ENCODE measurements around the gene SPTBN1. TPM values are rescaled to one million over a fixed set of nuclear protein-coding genes. Genes with fewer than 3 reads are reported as not detected.

The SPTBN1 gene
- total and polyA plus RNA-seq, 2 experiments from 2014 or later: 122 to 341 TPM

DNA sequence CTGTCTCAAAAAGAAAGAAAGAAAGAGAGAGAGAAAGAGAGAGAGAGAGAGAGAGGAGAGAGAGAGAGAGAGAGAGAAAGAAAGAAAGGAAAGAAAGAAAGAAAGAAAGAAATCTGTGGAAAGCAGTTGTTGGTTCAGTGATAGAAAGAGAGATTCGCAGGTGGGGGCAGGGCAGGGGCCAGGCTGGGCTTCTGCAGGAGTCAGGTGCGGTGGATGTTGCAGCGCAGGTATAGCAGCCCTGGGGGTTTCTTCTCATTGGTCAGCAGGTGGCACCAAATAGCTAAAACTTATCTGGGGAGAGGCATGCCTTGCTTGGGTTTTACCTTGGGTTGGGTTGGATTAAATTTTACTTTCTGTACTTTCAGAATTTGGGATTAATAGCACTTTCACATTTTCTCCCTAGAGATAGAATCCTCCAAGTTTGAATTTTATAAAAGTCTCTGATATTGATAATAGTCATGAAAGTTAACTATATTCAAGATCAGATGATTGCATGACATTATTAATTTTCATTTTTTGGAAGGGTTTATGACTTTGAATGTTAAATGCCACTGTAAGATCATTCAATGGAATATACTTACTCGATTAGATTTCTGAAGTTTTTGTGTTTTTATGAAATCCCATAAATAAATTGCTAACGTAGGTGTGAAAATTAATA, 66.6 kb downstream of the SPTBN1 start:
- no peaks in the 10 kb centered on the region for H3K9me3 ChIP-seq (ENCODE audit: low read depth)

DNA sequence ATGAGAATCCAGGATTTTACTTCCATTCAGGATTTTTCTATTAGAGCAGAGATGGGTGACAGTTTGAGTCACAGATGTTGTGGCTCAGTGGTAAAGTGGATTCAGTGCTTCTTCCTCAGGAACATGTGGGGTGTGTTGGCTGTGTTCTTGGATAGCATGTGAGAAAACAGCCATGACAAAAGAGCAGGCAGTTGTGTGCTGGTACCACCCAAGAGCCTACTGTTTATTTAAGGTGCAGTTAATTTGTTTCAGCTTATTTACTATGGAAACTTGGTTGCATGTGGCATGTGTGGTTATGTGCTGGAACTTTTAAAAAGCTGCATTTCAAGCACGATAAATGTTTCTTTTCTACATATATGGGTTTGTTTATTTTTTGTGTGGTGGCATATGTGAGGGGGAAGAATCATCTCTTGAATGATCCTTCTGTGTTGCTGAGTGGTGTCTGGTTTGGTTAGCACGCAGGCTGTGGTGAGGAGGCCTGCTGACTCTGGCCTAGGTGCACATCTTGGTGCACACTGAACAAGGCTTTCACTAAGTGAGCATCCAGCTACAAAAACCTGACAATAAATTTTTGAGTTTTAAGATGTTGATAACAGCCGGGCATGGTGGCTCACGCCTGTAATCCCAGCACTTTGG, 67.3 kb downstream of the SPTBN1 start:
- no peaks in the 10 kb centered on the region for H3K9me2 ChIP-seq (replicated peaks; ENCODE audit: insufficient read depth)
- H3K79me2 ChIP-seq: peaks cover 93% of the 10 kb centered on the region
- DNase-seq (ENCODE audit: low spot score): no peak
- no peak overlapping the region for H3K4me2 ChIP-seq
- no peaks in the 10 kb centered on the region for H3K27me3 ChIP-seq
- H3K4me1 ChIP-seq (ENCODE audit: insufficient read depth): peaks cover 14% of the 10 kb centered on the region
- H4K20me1 ChIP-seq (ENCODE audit: insufficient read depth, poor library complexity, severe bottlenecking): peaks cover 6% of the 10 kb centered on the region
- H3K9me3 ChIP-seq (ENCODE audit: low read depth): no peaks in the 10 kb centered on the region
- WGBS (ENCODE audit: low lambda C conversion rate, missing lambda C conversion rate): 72% methylated on average over 4 of the region's 4 CpGs
- H3K4me3 ChIP-seq: no peak overlapping the region
- peak overlapping the region; percentile 6 for H3K27ac ChIP-seq
- no peaks in the 10 kb centered on the region for H3K36me3 ChIP-seq (replicated peaks; ENCODE audit: insufficient read depth, low read depth)
- no peak overlapping the region for H2AFZ ChIP-seq
- TF ChIP-seq, protein P1, sequence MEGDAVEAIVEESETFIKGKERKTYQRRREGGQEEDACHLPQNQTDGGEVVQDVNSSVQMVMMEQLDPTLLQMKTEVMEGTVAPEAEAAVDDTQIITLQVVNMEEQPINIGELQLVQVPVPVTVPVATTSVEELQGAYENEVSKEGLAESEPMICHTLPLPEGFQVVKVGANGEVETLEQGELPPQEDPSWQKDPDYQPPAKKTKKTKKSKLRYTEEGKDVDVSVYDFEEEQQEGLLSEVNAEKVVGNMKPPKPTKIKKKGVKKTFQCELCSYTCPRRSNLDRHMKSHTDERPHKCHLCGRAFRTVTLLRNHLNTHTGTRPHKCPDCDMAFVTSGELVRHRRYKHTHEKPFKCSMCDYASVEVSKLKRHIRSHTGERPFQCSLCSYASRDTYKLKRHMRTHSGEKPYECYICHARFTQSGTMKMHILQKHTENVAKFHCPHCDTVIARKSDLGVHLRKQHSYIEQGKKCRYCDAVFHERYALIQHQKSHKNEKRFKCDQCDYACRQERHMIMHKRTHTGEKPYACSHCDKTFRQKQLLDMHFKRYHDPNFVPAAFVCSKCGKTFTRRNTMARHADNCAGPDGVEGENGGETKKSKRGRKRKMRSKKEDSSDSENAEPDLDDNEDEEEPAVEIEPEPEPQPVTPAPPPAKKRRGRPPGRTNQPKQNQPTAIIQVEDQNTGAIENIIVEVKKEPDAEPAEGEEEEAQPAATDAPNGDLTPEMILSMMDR (IDR thresholded peaks at IDR 0.05; ENCODE audit: poor library complexity): no peak
- TF ChIP-seq EZH2 (IDR thresholded peaks at IDR 0.05; ENCODE audit: borderline replicate concordance) (no peak), EZH2phosphoT487 (IDR thresholded peaks at IDR 0.05; ENCODE audit: low read depth, severe bottlenecking, unreplicated experiment) (no peak)

More for the DNA sequence above, 66.6 kb downstream of the SPTBN1 start:
- H3K27me3 ChIP-seq: no peaks in the 10 kb centered on the region
- H3K9me2 ChIP-seq (replicated peaks; ENCODE audit: insufficient read depth): no peaks in the 10 kb centered on the region
- no peak overlapping the region for H3K4me3 ChIP-seq
- H3K27ac ChIP-seq: peak overlapping the region; percentile 6
- H2AFZ ChIP-seq: no peak overlapping the region
- no peak overlapping the region for H3K4me2 ChIP-seq
- H3K4me1 ChIP-seq (ENCODE audit: insufficient read depth): peaks cover 14% of the 10 kb centered on the region
- no peaks in the 10 kb centered on the region for H3K36me3 ChIP-seq (replicated peaks; ENCODE audit: insufficient read depth, low read depth)
- TF ChIP-seq EZH2phosphoT487 (IDR thresholded peaks at IDR 0.05; ENCODE audit: low read depth, severe bottlenecking, unreplicated experiment) (no peak), EZH2 (IDR thresholded peaks at IDR 0.05; ENCODE audit: borderline replicate concordance) (no peak)
- TF ChIP-seq, protein P1 (IDR thresholded peaks at IDR 0.05; ENCODE audit: poor library complexity): peak; percentile 78
- DNase-seq (ENCODE audit: low spot score): peak; percentile 88
- peaks cover 94% of the 10 kb centered on the region for H3K79me2 ChIP-seq
- WGBS (ENCODE audit: low lambda C conversion rate, missing lambda C conversion rate): 33% methylated on average over 5 of the region's 5 CpGs
- H4K20me1 ChIP-seq (ENCODE audit: insufficient read depth, poor library complexity, severe bottlenecking): peaks cover 6% of the 10 kb centered on the region

DNA sequence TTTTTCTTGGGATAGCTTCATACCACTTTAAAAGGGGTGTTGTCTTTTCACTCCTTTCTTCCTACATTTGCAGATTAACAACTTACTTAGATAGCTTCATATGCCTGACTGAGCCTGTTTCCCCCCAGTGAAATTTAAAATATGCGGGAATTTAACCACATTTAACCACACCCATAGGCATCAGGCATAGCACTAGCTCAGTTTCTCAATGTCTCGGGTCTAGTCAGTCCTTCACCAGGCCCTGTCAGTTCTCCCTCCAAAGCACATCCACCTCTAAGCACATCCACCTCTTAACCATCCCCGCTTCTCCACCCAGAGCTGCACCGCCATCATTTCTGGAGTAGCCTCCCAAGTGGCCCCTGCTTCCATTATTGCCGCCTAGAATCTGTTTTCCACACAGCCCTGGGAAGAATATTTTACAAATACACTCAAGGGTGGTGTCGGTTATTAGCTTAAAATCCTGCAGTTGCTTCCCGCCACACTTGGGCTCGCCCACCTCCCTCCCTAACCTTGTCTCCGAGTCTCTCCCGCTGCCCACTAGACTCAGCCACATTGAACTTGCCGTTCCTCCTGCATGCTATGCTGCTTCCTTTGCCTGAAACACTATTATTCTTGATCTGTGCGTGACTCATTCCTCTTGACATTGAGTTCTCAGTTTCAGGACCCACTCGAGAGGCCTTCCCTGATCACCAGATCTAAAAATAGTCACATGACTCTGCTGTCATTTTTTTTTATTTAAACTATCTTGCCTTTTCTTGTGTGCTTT, 68.3 kb downstream of the SPTBN1 start:
- 86% methylated on average over 13 of the region's 13 CpGs for WGBS (ENCODE audit: low lambda C conversion rate, missing lambda C conversion rate)
- peaks cover 94% of the 10 kb centered on the region for H3K79me2 ChIP-seq
- H2AFZ ChIP-seq: no peak overlapping the region
- H3K36me3 ChIP-seq (replicated peaks; ENCODE audit: insufficient read depth, low read depth): no peaks in the 10 kb centered on the region
- peaks cover 6% of the 10 kb centered on the region for H4K20me1 ChIP-seq (ENCODE audit: insufficient read depth, poor library complexity, severe bottlenecking)
- H3K27ac ChIP-seq: peak overlapping the region; percentile 61
- H3K9me2 ChIP-seq (replicated peaks; ENCODE audit: insufficient read depth): no peaks in the 10 kb centered on the region
- no peaks in the 10 kb centered on the region for H3K9me3 ChIP-seq (ENCODE audit: low read depth)
- no peaks in the 10 kb centered on the region for H3K27me3 ChIP-seq
- peak overlapping the region; percentile 2 for H3K4me2 ChIP-seq
- no peak overlapping the region for H3K4me3 ChIP-seq
- peak; percentile 57 for DNase-seq (ENCODE audit: low spot score)
- peaks cover 14% of the 10 kb centered on the region for H3K4me1 ChIP-seq (ENCODE audit: insufficient read depth)
- TF ChIP-seq EZH2phosphoT487 (IDR thresholded peaks at IDR 0.05; ENCODE audit: low read depth, severe bottlenecking, unreplicated experiment) (no peak), EZH2 (IDR thresholded peaks at IDR 0.05; ENCODE audit: borderline replicate concordance) (no peak)
- TF ChIP-seq, protein P1 (IDR thresholded peaks at IDR 0.05; ENCODE audit: poor library complexity): no peak
